HCT116 (cell line): Measurements from ENCODE around the gene DMD. TPM values are rescaled to one million over a fixed set of nuclear protein-coding genes. Genes with fewer than 3 reads are reported as not detected.

Experiments used
- ATAC-seq: fragments of 200-7000 bp; cut with Tn5 transposase; 2 replicates; pipeline ENCODE4 v1.9.1; 2020; ENCODE audit warnings: mild to moderate bottlenecking, moderate library complexity
- BruUV-seq: library from RNA; stranded (reverse); fragments of 400-500 nt; replicated peaks from 2 replicates; lab custom pipeline; 2021; lab: Mats Ljungman, UMichigan
- CTCF ChIA-PET: fragments of 300-600 bp; sonication (Branson Sonifier 250); formaldehyde crosslinking; loops from one replicate; lab custom pipeline; 2021; ENCODE audit warnings: antibody characterized with exemption; lab: Charles Lee
- POLR2A ChIA-PET: fragments of 300-600, 350-600 bp; sonication (Branson Sonifier 250); formaldehyde crosslinking; loops from one replicate; lab custom pipeline; 2021; ENCODE audit warnings: antibody characterized with exemption; lab: Charles Lee
- RAD21 ChIA-PET, 2 experiments: fragments of 300-600 bp; sonication (Branson Sonifier 250); formaldehyde crosslinking; loops; one replicate each; lab custom pipeline; 2023; ENCODE audit warnings: low total read pairs in 2 of 2; ENCODE audit not compliant: uncharacterized antibody in 2 of 2, unreplicated experiment in 2 of 2, low non-redundant PET in 1 of 2; lab: Charles Lee
- DNase-seq: peaks from one replicate; pipeline ENCODE4 v3.0.0-alpha.2; 2010; ENCODE audit warnings: low read depth, low spot score
- H2AFZ ChIP-seq: fragments of 200-600 bp; shearing (Covaris generic), sonication (generic); 2 replicates; pipeline ENCODE4 v1.6.1; 2017; ENCODE audit warnings: low read depth, mixed run types, mixed read lengths, antibody characterized with exemption, low read length; ENCODE audit not compliant: poor library complexity, severe bottlenecking
- H3K27ac ChIP-seq: 2 replicates; pipeline ENCODE4 v1.5.1; 2012; ENCODE audit warnings: low read depth, low read length
- H3K27me3 ChIP-seq: fragments of 200-600 bp; sonication (generic); 2 replicates; pipeline ENCODE4 v1.6.1; 2016; ENCODE audit warnings: mixed run types, low read length, mixed read lengths; ENCODE audit not compliant: insufficient read depth
- H3K36me3 ChIP-seq, 2 experiments: fragments of 200-500 bp in 1 of 2; fragments of 200-600 bp in 1 of 2; sonication (Bioruptor generic) in 1 of 2; sonication (generic) in 1 of 2; 2 replicates each; pipeline versions ENCODE4 v1.5.1 to v1.6.1; 2014 to 2016; ENCODE audit warnings: low read length in 2 of 2, inconsistent platforms in 1 of 2, mixed read lengths in 1 of 2, mixed run types in 1 of 2; ENCODE audit not compliant: insufficient read depth in 2 of 2, control insufficient read depth in 1 of 2
- H3K4me1 ChIP-seq, 2 experiments: fragments of 200-600 bp in 1 of 2; sonication (generic) in 1 of 2; 2 replicates each; pipeline versions ENCODE4 v1.5.1 to v1.6.1; 2012 to 2017; ENCODE audit warnings: low read length in 2 of 2, inconsistent platforms in 1 of 2, mild to moderate bottlenecking in 1 of 2, mixed read lengths in 1 of 2, mixed run types in 1 of 2, moderate library complexity in 1 of 2; ENCODE audit not compliant: insufficient read depth in 2 of 2, control insufficient read depth in 1 of 2
- H3K4me2 ChIP-seq: fragments of 200-600 bp; sonication (generic); 2 replicates; pipeline ENCODE4 v1.6.1; 2017; ENCODE audit warnings: mixed run types, low read length, mixed read lengths
- H3K4me3 ChIP-seq, 2 experiments: fragments of 200-600 bp in 1 of 2; sonication (generic) in 1 of 2; replicated peaks in 1 of 2; 2 replicates each; pipeline ENCODE4 v1.5.1; 2011 to 2016; ENCODE audit warnings: low read length in 2 of 2, control low read depth in 1 of 2, low read depth in 1 of 2, mild to moderate bottlenecking in 1 of 2, mixed read lengths in 1 of 2, mixed run types in 1 of 2
- H3K79me2 ChIP-seq: fragments of 200-600 bp; sonication (generic); 2 replicates; pipeline ENCODE4 v1.6.1; 2017; ENCODE audit warnings: mild to moderate bottlenecking, mixed run types, low read length, moderate library complexity, mixed read lengths; ENCODE audit not compliant: insufficient read depth
- H3K9ac ChIP-seq: fragments of 200-600 bp; sonication (generic); 2 replicates; pipeline ENCODE4 v1.6.1; 2016; ENCODE audit warnings: low read length, mixed read lengths
- H3K9me2 ChIP-seq: fragments of 200-600 bp; sonication (generic), shearing (Covaris generic); 2 replicates; pipeline ENCODE4 v1.6.1; 2017; ENCODE audit warnings: mixed run types, mild to moderate bottlenecking, moderate library complexity; ENCODE audit not compliant: insufficient read depth
- H3K9me3 ChIP-seq, 2 experiments: fragments of 200-500 bp in 1 of 2; fragments of 200-600 bp in 1 of 2; sonication (Bioruptor generic) in 1 of 2; sonication (generic) in 1 of 2; 2 replicates each; pipeline ENCODE4 v1.6.1; 2014 to 2017; ENCODE audit warnings: low read length in 2 of 2, mixed read lengths in 2 of 2, inconsistent platforms in 1 of 2, low read depth in 1 of 2, mild to moderate bottlenecking in 1 of 2, mixed run types in 1 of 2, moderate library complexity in 1 of 2; ENCODE audit not compliant: control insufficient read depth in 1 of 2, insufficient read depth in 1 of 2
- H4K20me1 ChIP-seq: fragments of 200-600 bp; sonication (generic), shearing (Covaris generic); 2 replicates; pipeline ENCODE4 v1.6.1; 2017; ENCODE audit warnings: mixed run types, mild to moderate bottlenecking, moderate library complexity; ENCODE audit not compliant: insufficient read depth
- CBX3 ChIP-seq: IDR thresholded peaks from 2 replicates; pipeline ENCODE4 v1.6.1; 2012; ENCODE audit warnings: low read depth
- CEBPB ChIP-seq: IDR thresholded peaks from 2 replicates; pipeline ENCODE4 v1.6.1; 2012; ENCODE audit warnings: low read depth
- EGR1 ChIP-seq: IDR thresholded peaks from 2 replicates; pipeline ENCODE4 v1.6.1; 2012; ENCODE audit warnings: low read depth
- EZH2 ChIP-seq: fragments of 200-600 bp; sonication (generic); IDR thresholded peaks from 2 replicates; pipeline ENCODE4 v1.6.1; 2017; ENCODE audit warnings: antibody characterized with exemption, mixed run types
- FOSL1 ChIP-seq: IDR thresholded peaks from 2 replicates; pipeline ENCODE4 v1.6.1; 2012; ENCODE audit warnings: low read depth
- JUND ChIP-seq: IDR thresholded peaks from 2 replicates; pipeline ENCODE4 v1.6.1; 2012
- POLR2A ChIP-seq: IDR thresholded peaks from 2 replicates; pipeline ENCODE4 v1.7.0; 2011; ENCODE audit warnings: borderline replicate concordance; ENCODE audit not compliant: insufficient read depth, insufficient read length; ENCODE audit errors: extremely low read depth
- POLR2AphosphoS5 ChIP-seq: IDR thresholded peaks from 2 replicates; pipeline ENCODE4 v1.6.1; 2011; ENCODE audit warnings: mild to moderate bottlenecking, low read depth, low read length, moderate library complexity
- RAD21 ChIP-seq: IDR thresholded peaks from 2 replicates; pipeline ENCODE4 v1.6.1; 2012; ENCODE audit warnings: low read depth, mild to moderate bottlenecking
- SIN3A ChIP-seq: IDR thresholded peaks from 2 replicates; pipeline ENCODE4 v1.6.1; 2012; ENCODE audit warnings: low read depth
- SP1 ChIP-seq: IDR thresholded peaks from 2 replicates; pipeline ENCODE4 v1.6.1; 2012; ENCODE audit warnings: low read depth
- SRF ChIP-seq: IDR thresholded peaks from 2 replicates; pipeline ENCODE4 v1.6.1; 2012; ENCODE audit warnings: low read depth
- TCF7L2 ChIP-seq: IDR thresholded peaks from 2 replicates; pipeline ENCODE4 v1.7.0; 2011; ENCODE audit warnings: borderline replicate concordance, inconsistent platforms; ENCODE audit not compliant: insufficient read depth, insufficient read length; ENCODE audit errors: extremely low read depth
- YY1 ChIP-seq: IDR thresholded peaks from 2 replicates; pipeline ENCODE4 v1.6.1; 2011; ENCODE audit warnings: low read length, low read depth, moderate library complexity, mild to moderate bottlenecking; ENCODE audit not compliant: insufficient replicate concordance; ENCODE audit errors: extremely low read depth
- ZBTB33 ChIP-seq: IDR thresholded peaks from 2 replicates; pipeline ENCODE4 v1.6.1; 2011; ENCODE audit warnings: mild to moderate bottlenecking, low read length, moderate library complexity; ENCODE audit not compliant: insufficient replicate concordance; ENCODE audit errors: extremely low read depth
- ZNF274 ChIP-seq: fragments of 200-500 bp; sonication (Bioruptor generic); IDR thresholded peaks from 2 replicates; pipeline ENCODE4 v1.6.1; 2014; ENCODE audit warnings: mild to moderate bottlenecking, low read depth, low read length, inconsistent platforms
- intact Hi-C: fragments of 100-400 bp; cut with micrococcal nuclease; formaldehyde crosslinking; loops from 2 replicates; pipeline ENCODE4 v1.10.0; 2022
- total RNA-seq: library from RNA; stranded (reverse); gene quantifications from one replicate; pipeline ENCODE4 v1.2.1, GENCODE V29; 2021; ENCODE audit not compliant: unreplicated experiment
- TF ChIP-seq, protein P1 (sequence below): IDR thresholded peaks from 2 replicates; pipeline ENCODE4 v1.6.1; 2012

DMD gene
- total RNA-seq, 1 experiment from 2014 or later = 0.05 TPM

- Histone ChIP-seq H3K27me3 (no peaks in the 10 kb centered on the region), H3K9ac (no peak overlapping the region), H3K4me3 (no peak overlapping the region), H3K79me2 (no peaks in the 10 kb centered on the region), H3K27ac (no peak overlapping the region), H3K36me3 (no peaks in the 10 kb centered on the region), H3K4me1 (no peaks in the 10 kb centered on the region), H2AFZ (no peak overlapping the region), H3K9me3 (no peaks in the 10 kb centered on the region), H3K9me2 (no peaks in the 10 kb centered on the region)
- no TSS peak for BruUV-seq
- RAD21 ChIA-PET = no interaction called here
- intact Hi-C loops = no loop called here
- ATAC-seq (no peak), DNase-seq (no peak)
- POLR2A ChIA-PET = no interaction called here
- TF ChIP-seq SIN3A (no peak), SP1 (no peak), TCF7L2 (no peak), JUND (no peak), YY1 (no peak), CBX3 (no peak), ZNF274 (no peak), FOSL1 (no peak), EGR1 (no peak), ZBTB33 (no peak), POLR2A (no peak), RAD21 (no peak), EZH2 (no peak), SRF (no peak), CEBPB (no peak), POLR2AphosphoS5 (no peak)
- TF ChIP-seq, protein P1, sequence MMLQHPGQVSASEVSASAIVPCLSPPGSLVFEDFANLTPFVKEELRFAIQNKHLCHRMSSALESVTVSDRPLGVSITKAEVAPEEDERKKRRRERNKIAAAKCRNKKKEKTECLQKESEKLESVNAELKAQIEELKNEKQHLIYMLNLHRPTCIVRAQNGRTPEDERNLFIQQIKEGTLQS = no peak
- TF ChIP-seq, all 23 proteins: peak for 0
- Histone ChIP-seq H3K4me2 (no peak overlapping the region), H4K20me1 (no peaks in the 10 kb centered on the region)
- CTCF ChIA-PET = no interaction called here
These were observed 1163.1 kb downstream of the DMD start for GRCh38 chrX:32048285-32048684.
